Peyer's patch (tissue), 4 donors: Measurements from ENCODE around the gene WDFY4. TPM values are rescaled to one million over a fixed set of nuclear protein-coding genes. Genes with fewer than 3 reads are reported as not detected.

ENCODE experiments used
- DNase-seq, 3 donors: peaks; one replicate each; pipeline ENCODE4 v3.0.0-alpha.2; 2017 to 2019
- H3K27ac ChIP-seq, 4 donors: fragments of 200-600 bp; sonication (generic); one replicate each; pipeline ENCODE4 v1.5.1; 2016 to 2019
- H3K27me3 ChIP-seq, 2 donors: fragments of 200-600 bp; sonication (generic); one replicate each; pipeline ENCODE4 v1.5.1; 2019
- H3K36me3 ChIP-seq, 3 donors: fragments of 200-600 bp; sonication (generic); one replicate each; pipeline ENCODE4 v1.5.1; 2016 to 2019
- H3K4me1 ChIP-seq, 4 donors: fragments of 200-600 bp; sonication (generic); one replicate each; pipeline ENCODE4 v1.5.1; 2016 to 2019
- H3K4me3 ChIP-seq, 4 donors: fragments of 200-600 bp; sonication (generic); 1 replicate in 3 of 4; 2 replicates in 1 of 4; pipeline ENCODE4 v1.5.1; 2016 to 2019; ENCODE audit warnings: mild to moderate bottlenecking in 1 of 4
- H3K9me3 ChIP-seq, 4 donors: fragments of 200-600 bp; sonication (generic); one replicate each; pipeline ENCODE4 v1.5.1; 2016 to 2019; ENCODE audit warnings: mild to moderate bottlenecking in 1 of 4
- CTCF ChIP-seq, 6 experiments: fragments of 450-650 bp in 4 of 6; fragments of 200-600 bp in 2 of 6; sonication (generic) in 1 of 6; IDR thresholded peaks; one replicate each; pipeline ENCODE4 v1.5.1; 2017 to 2019; ENCODE audit warnings: antibody characterized with exemption in 6 of 6, mild to moderate bottlenecking in 3 of 6, moderate library complexity in 1 of 6
- POLR2A ChIP-seq, 2 donors: fragments of 450-650 bp; IDR thresholded peaks; one replicate each; pipeline ENCODE4 v1.5.1; 2017; ENCODE audit warnings: antibody characterized with exemption in 2 of 2, mild to moderate bottlenecking in 2 of 2, moderate library complexity in 2 of 2
- total RNA-seq, 4 donors: library from RNA; depleted of rRNA; stranded (reverse); fragments of >200 nt; gene quantifications; one replicate each; pipeline ENCODE4 v1.1.0, GENCODE V29; 2016

WDFY4 gene
- total RNA-seq, 4 donors from 2014 or later, result 0.53 to 102 (median 4.6) TPM

GRCh38 chr10:48657416-48657815, 27.3 kb upstream of the WDFY4 start:
- no peaks in the 10 kb centered on the region for H3K36me3 ChIP-seq
- H3K4me3 ChIP-seq, result no peak overlapping the region
- H3K27ac ChIP-seq, result no peak overlapping the region
- H3K27me3 ChIP-seq, result no peaks in the 10 kb centered on the region
- no peaks in the 10 kb centered on the region for H3K9me3 ChIP-seq
- TF ChIP-seq POLR2A (IDR thresholded peaks at IDR 0.05) (no peak), CTCF (IDR thresholded peaks at IDR 0.05) (no peak)
- no peak for DNase-seq
- peaks cover 0 to 18% (median 5%) of the 10 kb centered on the region in 4 donors for H3K4me1 ChIP-seq

- Histone ChIP-seq H3K27me3 (no peaks in the 10 kb centered on the region), H3K4me3 (no peak overlapping the region), H3K9me3 (no peaks in the 10 kb centered on the region), H3K36me3 (no peaks in the 10 kb centered on the region), H3K27ac (no peak overlapping the region), H3K4me1 (peaks cover 0 to 18% (median 5%) of the 10 kb centered on the region in 4 donors)
- peak; percentile 79 to 92 (median 81) for DNase-seq
- TF ChIP-seq CTCF (IDR thresholded peaks at IDR 0.05), result peak; percentile 81 to 88 (median 86)
- no peak for TF ChIP-seq POLR2A (IDR thresholded peaks at IDR 0.05)
These were observed 26.3 kb upstream of the WDFY4 start for GRCh38 chr10:48658243-48658974.

GRCh38 chr10:48658975-48659269, 25.8 kb upstream of the WDFY4 start:
- H3K9me3 ChIP-seq, result no peaks in the 10 kb centered on the region
- no peak for DNase-seq

GRCh38 chr10:48659790-48660189, 24.9 kb upstream of the WDFY4 start:
- Histone ChIP-seq H3K4me1 (peaks cover 0 to 18% (median 5%) of the 10 kb centered on the region in 4 donors), H3K36me3 (no peaks in the 10 kb centered on the region)

More at GRCh38 chr10:48658975-48659269, 25.8 kb upstream of the WDFY4 start:
- TF ChIP-seq POLR2A (IDR thresholded peaks at IDR 0.05) (no peak), CTCF (IDR thresholded peaks at IDR 0.05) (no peak)
- no peak overlapping the region for H3K4me3 ChIP-seq
- no peaks in the 10 kb centered on the region for H3K27me3 ChIP-seq
- H3K27ac ChIP-seq, result no peak overlapping the region
- H3K36me3 ChIP-seq, result no peaks in the 10 kb centered on the region
- peaks cover 0 to 18% (median 5%) of the 10 kb centered on the region in 4 donors for H3K4me1 ChIP-seq

GRCh38 chr10:48661441-48661840, 23.2 kb upstream of the WDFY4 start:
- DNase-seq, result no peak
- Histone ChIP-seq H3K4me3 (no peak overlapping the region), H3K4me1 (peaks cover 0 to 6% (median 2%) of the 10 kb centered on the region in 4 donors), H3K9me3 (no peaks in the 10 kb centered on the region), H3K27ac (no peak overlapping the region), H3K36me3 (no peaks in the 10 kb centered on the region), H3K27me3 (no peaks in the 10 kb centered on the region)
- no peak for TF ChIP-seq CTCF (IDR thresholded peaks at IDR 0.05)
- TF ChIP-seq POLR2A (IDR thresholded peaks at IDR 0.05), result no peak

More at GRCh38 chr10:48659790-48660189, 24.9 kb upstream of the WDFY4 start:
- no peaks in the 10 kb centered on the region for H3K9me3 ChIP-seq
- H3K4me3 ChIP-seq, result no peak overlapping the region
- TF ChIP-seq CTCF (IDR thresholded peaks at IDR 0.05) (peak in 4 of 6 experiments; percentile 8 to 30 (median 22)), POLR2A (IDR thresholded peaks at IDR 0.05) (no peak)
- no peak overlapping the region for H3K27ac ChIP-seq
- H3K27me3 ChIP-seq, result no peaks in the 10 kb centered on the region
- DNase-seq, result no peak
